SK-N-SH treated with all-trans-retinoic acid at 6 μM for 48 hours (cell line): ENCODE results near the gene FTO.

Experiments used
- ARNTL ChIP-seq: fragments of 450-650 bp; formaldehyde crosslinking; IDR thresholded peaks from 2 replicates; pipeline ENCODE4 v1.5.0; 2020; ENCODE audit warnings: low read depth, mild to moderate bottlenecking, moderate library complexity, borderline replicate concordance
- ISL1 ChIP-seq: fragments of 250-450 bp; sonication (Bioruptor Pico); IDR thresholded peaks from 2 replicates; pipeline ENCODE4 v2.1.2; 2022; ENCODE audit warnings: mild to moderate bottlenecking, moderate library complexity
- SNAI2 ChIP-seq: fragments of 250-450 bp; sonication (Bioruptor Pico); IDR thresholded peaks from 2 replicates; pipeline ENCODE4 v1.5.0; 2020; ENCODE audit warnings: mild to moderate bottlenecking, moderate library complexity
- TF ChIP-seq, protein P1 (sequence below): fragments of 250-450 bp; sonication (Bioruptor Pico); IDR thresholded peaks from 2 replicates; pipeline ENCODE4 v1.5.1; 2020; ENCODE audit warnings: low read depth, mild to moderate bottlenecking, moderate library complexity

DNA sequence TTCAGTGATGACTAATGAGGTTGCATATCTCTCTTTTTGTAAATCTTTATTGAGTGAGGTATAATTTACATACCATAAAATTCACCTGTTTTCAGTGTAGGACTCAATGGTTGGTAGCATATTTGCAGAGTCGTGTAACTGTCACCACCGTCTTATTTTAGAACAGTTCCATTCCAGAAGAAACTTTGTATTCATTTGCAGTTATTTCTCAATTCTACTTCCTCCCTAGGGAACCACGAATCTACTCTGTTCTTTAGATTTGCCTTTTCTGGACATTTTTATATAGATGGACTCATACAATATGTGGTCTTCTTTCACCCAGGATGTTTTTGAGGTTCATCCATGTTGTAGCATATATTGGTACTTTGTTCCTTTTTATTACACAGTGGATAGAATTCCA lies 3.7 kb downstream of the FTO start:
- TF ChIP-seq ISL1 (CRISPR knock-in tag), result no peak
- no peak for TF ChIP-seq ARNTL (CRISPR knock-in tag)
- TF ChIP-seq, protein P1, sequence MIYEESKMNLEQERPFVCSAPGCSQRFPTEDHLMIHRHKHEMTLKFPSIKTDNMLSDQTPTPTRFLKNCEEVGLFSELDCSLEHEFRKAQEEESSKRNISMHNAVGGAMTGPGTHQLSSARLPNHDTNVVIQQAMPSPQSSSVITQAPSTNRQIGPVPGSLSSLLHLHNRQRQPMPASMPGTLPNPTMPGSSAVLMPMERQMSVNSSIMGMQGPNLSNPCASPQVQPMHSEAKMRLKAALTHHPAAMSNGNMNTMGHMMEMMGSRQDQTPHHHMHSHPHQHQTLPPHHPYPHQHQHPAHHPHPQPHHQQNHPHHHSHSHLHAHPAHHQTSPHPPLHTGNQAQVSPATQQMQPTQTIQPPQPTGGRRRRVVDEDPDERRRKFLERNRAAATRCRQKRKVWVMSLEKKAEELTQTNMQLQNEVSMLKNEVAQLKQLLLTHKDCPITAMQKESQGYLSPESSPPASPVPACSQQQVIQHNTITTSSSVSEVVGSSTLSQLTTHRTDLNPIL (CRISPR knock-in tag), result no peak
- TF ChIP-seq SNAI2 (CRISPR knock-in tag), result no peak
